ENCODE data around the gene C8G.

The C8G gene

GRCh38 chr9:136920734-136921231 lies 24.3 kb upstream of the C8G start:
- H3K27ac ChIP-seq (ENCODE audit: low read depth, low read length), result no peak overlapping the region
- no peak overlapping the region for H2AFZ ChIP-seq (ENCODE audit: low read length, unreplicated experiment)
- no peaks in the 10 kb centered on the region; the same call in 1 of the 2 replicates for H3K36me3 ChIP-seq (ENCODE audit: insufficient read depth, low read length)

DNA sequence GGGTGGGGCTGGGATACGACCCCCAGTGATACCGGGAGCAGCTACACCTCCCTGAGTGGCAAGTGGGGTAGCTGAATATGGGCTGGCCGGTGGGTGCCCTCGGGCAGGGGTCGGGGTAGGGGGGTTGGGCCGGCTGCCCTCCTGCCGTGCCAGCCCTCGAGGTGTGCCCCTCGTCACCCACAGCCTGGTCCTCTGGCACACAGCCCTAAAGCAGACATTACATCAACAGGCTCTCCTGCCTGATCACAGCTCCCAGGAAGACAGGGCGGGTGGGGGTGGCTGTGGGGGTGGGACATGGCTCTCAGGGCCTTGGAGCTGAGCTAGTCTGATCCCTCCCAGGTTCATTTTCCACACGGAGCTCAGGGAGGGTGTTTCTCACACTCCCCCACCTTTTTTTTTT lies 23.7 kb upstream of the C8G start:
- H3K79me2 ChIP-seq (ENCODE audit: control insufficient read depth, insufficient read depth, low read length, unreplicated experiment), result no peaks in the 10 kb centered on the region
- no peaks in the 10 kb centered on the region for H3K27me3 ChIP-seq (ENCODE audit: insufficient read depth, low read length)
- H2AFZ ChIP-seq (ENCODE audit: low read length, unreplicated experiment), result no peak overlapping the region
- H3K27ac ChIP-seq (ENCODE audit: low read depth, low read length), result no peak overlapping the region
- no peak overlapping the region for H3K4me3 ChIP-seq (ENCODE audit: low read depth, low read length)
- no peaks in the 10 kb centered on the region; the same call in 1 of the 2 replicates for H3K36me3 ChIP-seq (ENCODE audit: insufficient read depth, low read length)
- no peaks in the 10 kb centered on the region for H3K4me1 ChIP-seq (ENCODE audit: control insufficient read depth, insufficient read depth, low read length, unreplicated experiment)

More at GRCh38 chr9:136920734-136921231, 24.3 kb upstream of the C8G start:
- H3K27me3 ChIP-seq (ENCODE audit: insufficient read depth, low read length), result no peaks in the 10 kb centered on the region
- H3K79me2 ChIP-seq (ENCODE audit: control insufficient read depth, insufficient read depth, low read length, unreplicated experiment), result no peaks in the 10 kb centered on the region
- H3K4me1 ChIP-seq (ENCODE audit: control insufficient read depth, insufficient read depth, low read length, unreplicated experiment), result no peaks in the 10 kb centered on the region
- no peak overlapping the region for H3K4me3 ChIP-seq (ENCODE audit: low read depth, low read length)

GRCh38 chr9:136921718-136922117 lies 23.3 kb upstream of the C8G start:
- Histone ChIP-seq H3K79me2 (ENCODE audit: control insufficient read depth, insufficient read depth, low read length, unreplicated experiment) (no peaks in the 10 kb centered on the region), H3K4me3 (ENCODE audit: low read depth, low read length) (no peak overlapping the region), H2AFZ (ENCODE audit: low read length, unreplicated experiment) (no peak overlapping the region), H3K36me3 (ENCODE audit: insufficient read depth, low read length) (no peaks in the 10 kb centered on the region; the same call in 1 of the 2 replicates), H3K4me1 (ENCODE audit: control insufficient read depth, insufficient read depth, low read length, unreplicated experiment) (no peaks in the 10 kb centered on the region), H3K27me3 (ENCODE audit: insufficient read depth, low read length) (no peaks in the 10 kb centered on the region), H3K27ac (ENCODE audit: low read depth, low read length) (no peak overlapping the region)

GRCh38 chr9:136922540-136922939 lies 22.5 kb upstream of the C8G start:
- no peak overlapping the region for H3K27ac ChIP-seq (ENCODE audit: low read depth, low read length)
- H3K36me3 ChIP-seq (ENCODE audit: insufficient read depth, low read length), result no peaks in the 10 kb centered on the region; the same call in 1 of the 2 replicates
- H3K79me2 ChIP-seq (ENCODE audit: control insufficient read depth, insufficient read depth, low read length, unreplicated experiment), result no peaks in the 10 kb centered on the region
- no peak overlapping the region for H3K4me3 ChIP-seq (ENCODE audit: low read depth, low read length)
- no peak overlapping the region for H2AFZ ChIP-seq (ENCODE audit: low read length, unreplicated experiment)
- H3K27me3 ChIP-seq (ENCODE audit: insufficient read depth, low read length), result no peaks in the 10 kb centered on the region
- H3K4me1 ChIP-seq (ENCODE audit: control insufficient read depth, insufficient read depth, low read length, unreplicated experiment), result peaks cover 3% of the 10 kb centered on the region

GRCh38 chr9:136923881-136924280 lies 21.2 kb upstream of the C8G start:
- H3K27me3 ChIP-seq (ENCODE audit: insufficient read depth, low read length), result no peaks in the 10 kb centered on the region
- H3K27ac ChIP-seq (ENCODE audit: low read depth, low read length), result no peak overlapping the region
- peaks cover 4% of the 10 kb centered on the region; the same call in 1 of the 2 replicates for H3K36me3 ChIP-seq (ENCODE audit: insufficient read depth, low read length)
- no peak overlapping the region for H3K4me3 ChIP-seq (ENCODE audit: low read depth, low read length)
- H3K4me1 ChIP-seq (ENCODE audit: control insufficient read depth, insufficient read depth, low read length, unreplicated experiment), result peaks cover 9% of the 10 kb centered on the region
- no peak overlapping the region for H2AFZ ChIP-seq (ENCODE audit: low read length, unreplicated experiment)
- H3K79me2 ChIP-seq (ENCODE audit: control insufficient read depth, insufficient read depth, low read length, unreplicated experiment), result no peaks in the 10 kb centered on the region

GRCh38 chr9:136925414-136926153 lies 19.5 kb upstream of the C8G start:
- H3K27me3 ChIP-seq (ENCODE audit: insufficient read depth, low read length), result no peaks in the 10 kb centered on the region
- H3K4me3 ChIP-seq (ENCODE audit: low read depth, low read length), result no peak overlapping the region
- peaks cover 9% of the 10 kb centered on the region for H3K4me1 ChIP-seq (ENCODE audit: control insufficient read depth, insufficient read depth, low read length, unreplicated experiment)
- peaks cover 4% of the 10 kb centered on the region; the same call in 1 of the 2 replicates for H3K36me3 ChIP-seq (ENCODE audit: insufficient read depth, low read length)
- H3K27ac ChIP-seq (ENCODE audit: low read depth, low read length), result no peak overlapping the region
- no peaks in the 10 kb centered on the region for H3K79me2 ChIP-seq (ENCODE audit: control insufficient read depth, insufficient read depth, low read length, unreplicated experiment)
- no peak overlapping the region for H2AFZ ChIP-seq (ENCODE audit: low read length, unreplicated experiment)

DNA sequence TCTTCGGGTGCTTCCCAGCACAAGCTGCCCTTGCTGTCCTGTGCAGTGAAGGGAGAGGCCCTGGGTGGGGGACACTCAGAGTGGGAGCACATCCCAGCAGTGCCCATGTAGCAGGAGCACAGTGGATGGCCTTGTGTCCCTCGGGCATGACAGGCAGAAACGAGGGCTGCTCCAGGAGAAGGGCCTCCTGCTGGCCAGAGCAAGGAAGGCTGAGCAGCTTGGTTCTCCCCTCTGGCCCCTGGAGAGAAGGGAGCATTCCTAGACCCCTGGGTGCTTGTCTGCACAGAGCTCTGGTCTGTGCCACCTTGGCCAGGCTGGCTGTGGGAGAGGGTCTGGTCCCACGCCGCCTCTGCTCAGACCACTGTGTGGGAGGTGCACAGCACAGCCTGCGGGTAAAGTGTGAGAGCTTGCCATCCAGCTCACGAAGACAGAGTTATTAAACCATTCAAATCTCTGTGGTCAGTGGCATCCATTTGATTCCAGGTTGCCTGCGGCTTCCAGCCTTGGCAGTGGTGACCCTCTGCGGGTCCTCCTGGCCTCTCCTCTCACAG lies 18.8 kb upstream of the C8G start:
- peaks cover 7% of the 10 kb centered on the region; the same call in 1 of the 2 replicates for H3K36me3 ChIP-seq (ENCODE audit: insufficient read depth, low read length)
- H3K27ac ChIP-seq (ENCODE audit: low read depth, low read length), result no peak overlapping the region
- peaks cover 9% of the 10 kb centered on the region for H3K4me1 ChIP-seq (ENCODE audit: control insufficient read depth, insufficient read depth, low read length, unreplicated experiment)
- H3K4me3 ChIP-seq (ENCODE audit: low read depth, low read length), result no peak overlapping the region
- no peak overlapping the region for H2AFZ ChIP-seq (ENCODE audit: low read length, unreplicated experiment)
- no peaks in the 10 kb centered on the region for H3K79me2 ChIP-seq (ENCODE audit: control insufficient read depth, insufficient read depth, low read length, unreplicated experiment)
- no peaks in the 10 kb centered on the region for H3K27me3 ChIP-seq (ENCODE audit: insufficient read depth, low read length)

DNA sequence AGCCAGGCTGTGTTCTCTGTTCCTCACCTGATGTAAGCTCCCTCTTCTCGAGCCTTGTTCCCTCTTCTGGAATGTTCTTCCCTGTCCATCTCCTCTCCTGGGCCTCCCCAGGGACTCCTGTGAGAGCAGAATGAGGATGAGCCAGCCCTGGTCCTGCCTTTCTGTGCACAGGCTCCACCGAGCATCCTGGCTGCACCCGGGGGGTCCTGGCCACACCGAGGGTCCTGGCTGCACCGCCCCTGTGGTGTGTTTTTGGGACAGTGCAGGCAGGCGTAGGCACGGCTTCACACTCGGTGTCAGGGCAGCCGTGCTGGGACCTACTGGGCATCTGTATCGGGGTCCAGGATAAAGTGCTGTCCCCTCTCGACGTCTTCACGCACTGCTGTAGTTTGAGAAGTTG lies 18.3 kb upstream of the C8G start:
- Histone ChIP-seq H2AFZ (ENCODE audit: low read length, unreplicated experiment) (no peak overlapping the region), H3K4me1 (ENCODE audit: control insufficient read depth, insufficient read depth, low read length, unreplicated experiment) (peaks cover 11% of the 10 kb centered on the region), H3K27me3 (ENCODE audit: insufficient read depth, low read length) (no peaks in the 10 kb centered on the region), H3K4me3 (ENCODE audit: low read depth, low read length) (no peak overlapping the region), H3K36me3 (ENCODE audit: insufficient read depth, low read length) (peaks cover 8% of the 10 kb centered on the region; the same call in 1 of the 2 replicates), H3K79me2 (ENCODE audit: control insufficient read depth, insufficient read depth, low read length, unreplicated experiment) (no peaks in the 10 kb centered on the region), H3K27ac (ENCODE audit: low read depth, low read length) (no peak overlapping the region)

GRCh38 chr9:136927343-136928271 lies 17.4 kb upstream of the C8G start:
- Histone ChIP-seq H3K4me1 (ENCODE audit: control insufficient read depth, insufficient read depth, low read length, unreplicated experiment) (peaks cover 14% of the 10 kb centered on the region), H3K79me2 (ENCODE audit: control insufficient read depth, insufficient read depth, low read length, unreplicated experiment) (no peaks in the 10 kb centered on the region), H3K27ac (ENCODE audit: low read depth, low read length) (no peak overlapping the region), H3K36me3 (ENCODE audit: insufficient read depth, low read length) (peaks cover 9% of the 10 kb centered on the region), H3K27me3 (ENCODE audit: insufficient read depth, low read length) (no peaks in the 10 kb centered on the region), H2AFZ (ENCODE audit: low read length, unreplicated experiment) (no peak overlapping the region), H3K4me3 (ENCODE audit: low read depth, low read length) (no peak overlapping the region)

GRCh38 chr9:136928591-136928990 lies 16.5 kb upstream of the C8G start:
- no peak overlapping the region for H3K27ac ChIP-seq (ENCODE audit: low read depth, low read length)
- no peaks in the 10 kb centered on the region for H3K27me3 ChIP-seq (ENCODE audit: insufficient read depth, low read length)
- peaks cover 12% of the 10 kb centered on the region for H3K36me3 ChIP-seq (ENCODE audit: insufficient read depth, low read length)
- peaks cover 14% of the 10 kb centered on the region for H3K4me1 ChIP-seq (ENCODE audit: control insufficient read depth, insufficient read depth, low read length, unreplicated experiment)
- H3K79me2 ChIP-seq (ENCODE audit: control insufficient read depth, insufficient read depth, low read length, unreplicated experiment), result no peaks in the 10 kb centered on the region
- no peak overlapping the region for H3K4me3 ChIP-seq (ENCODE audit: low read depth, low read length)
- no peak overlapping the region for H2AFZ ChIP-seq (ENCODE audit: low read length, unreplicated experiment)
